ENCODE measurements around the gene STAT5A. TPM values are rescaled to one million over a fixed set of nuclear protein-coding genes. Genes with fewer than 3 reads are reported as not detected.
A peak's percentile ranks its signal among the peaks of the same experiment; 100 is the strongest.

The STAT5A gene
- total and polyA plus RNA-seq, 9 of the 15 experiments (the other 6 are each of a cell fraction or from before 2014, with no cell fraction given): 79.9 to 415 (median 196) TPM

DNA sequence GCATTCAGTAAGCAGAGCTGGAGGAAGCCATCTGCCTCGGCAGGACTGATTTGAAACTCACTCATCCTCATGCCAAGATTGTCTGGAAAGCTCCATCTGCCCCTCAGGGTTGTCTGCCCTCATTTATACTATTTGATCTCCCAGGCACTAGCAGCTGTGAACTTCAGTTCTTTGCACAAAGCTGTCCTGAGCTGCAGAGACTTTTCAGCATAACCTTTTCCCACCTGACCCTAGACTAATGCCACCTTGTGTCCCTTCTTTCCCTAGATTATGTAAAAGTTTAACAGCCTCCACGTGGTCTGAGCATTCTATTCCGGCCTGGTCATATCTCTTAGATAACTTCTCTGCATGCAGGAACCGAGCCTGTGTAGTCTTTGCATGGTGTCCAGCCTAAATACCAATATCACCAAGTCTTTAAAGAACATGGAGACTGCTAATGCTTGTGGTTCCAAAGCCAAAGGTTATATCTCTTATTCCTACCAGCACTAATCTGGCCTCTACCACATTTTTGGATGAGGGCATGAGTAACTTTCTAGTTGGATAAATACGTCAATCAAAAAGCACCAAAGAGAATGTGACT is 29.1 kb downstream of the STAT5A start (continued):
- TF ChIP-seq SPI1 (IDR thresholded peaks at IDR 0.05; ENCODE audit: borderline replicate concordance, low read depth, low read length): no peak
- peak; percentile 12 for TF ChIP-seq POLR2B (IDR thresholded peaks at IDR 0.05; ENCODE audit: low read depth, partially characterized antibody)
- 0 out of 2 replicates have a peak, but pooled peaks have one; percentile 68 for TF ChIP-seq ZNF583 (CRISPR knock-in tag; IDR thresholded peaks at IDR 0.05)
- TF ChIP-seq KDM1A (IDR thresholded peaks at IDR 0.05): peak; percentile 16 to 32; a peak in 1 of 4 replicates
- no peak for TF ChIP-seq DLX4 (CRISPR knock-in tag; IDR thresholded peaks at IDR 0.05)
- TF ChIP-seq PCBP2 (IDR thresholded peaks at IDR 0.05; ENCODE audit: low read depth, low read length, poor library complexity, severe bottlenecking): no peak
- TF ChIP-seq ARID1B (IDR thresholded peaks at IDR 0.05): 0 out of 2 replicates have a peak, but pooled peaks have one; percentile 22
- no peak for TF ChIP-seq ZBTB1 (CRISPR knock-in tag; IDR thresholded peaks at IDR 0.05; ENCODE audit: borderline replicate concordance, low read depth)
- TF ChIP-seq RBM22 (IDR thresholded peaks at IDR 0.05; ENCODE audit: low read depth, low read length, poor library complexity, severe bottlenecking): peak; percentile 9
- TF ChIP-seq MYNN (IDR thresholded peaks at IDR 0.05): peak; percentile 24; the same call in 1 of the 2 replicates
- TF ChIP-seq MYNN (CRISPR knock-in tag; IDR thresholded peaks at IDR 0.05): no peak
- TF ChIP-seq YY1 (IDR thresholded peaks at IDR 0.05; ENCODE audit: borderline replicate concordance in 1 of 3, control insufficient read depth in 1 of 3, extremely low read depth in 1 of 3, insufficient read depth in 3 of 3, insufficient read length in 1 of 3, insufficient replicate concordance in 2 of 3, low read depth in 1 of 3, low read length in 2 of 3): no peak
- peak; percentile 43; the same call in 1 of the 2 replicates for TF ChIP-seq MEF2D (tag; conservative IDR thresholded peaks at IDR 0.05; ENCODE audit: low read depth)
- peak; percentile 61; the same call in 1 of the 2 replicates for TF ChIP-seq HMBOX1 (IDR thresholded peaks at IDR 0.05)
- TF ChIP-seq EP400 (IDR thresholded peaks at IDR 0.05): peak; percentile 73
- no peak for TF ChIP-seq ZC3H4 (CRISPR knock-in tag; IDR thresholded peaks at IDR 0.05; ENCODE audit: borderline replicate concordance)
- 0 out of 2 replicates have a peak, but pooled peaks have one; percentile 19 for TF ChIP-seq SMARCA4 (IDR thresholded peaks at IDR 0.05)
- TF ChIP-seq USF2 (CRISPR knock-in tag; IDR thresholded peaks at IDR 0.05): peak; percentile 75
- TF ChIP-seq PHF20 (IDR thresholded peaks at IDR 0.05; ENCODE audit: partially characterized antibody): no peak
- peak; percentile 68 for TF ChIP-seq RBFOX2 (IDR thresholded peaks at IDR 0.05; ENCODE audit: low read depth, low read length)
- TF ChIP-seq ZNF212 (CRISPR knock-in tag; IDR thresholded peaks at IDR 0.05): no peak
- TF ChIP-seq ZNF124 (CRISPR knock-in tag; IDR thresholded peaks at IDR 0.05): no peak

Data from K562 (cell line).